Activated B cell treated with CpG ODN at 0.5 μM for 24 hours (primary cell): ENCODE data around the gene SIGLEC12. TPM values are rescaled to one million over a fixed set of nuclear protein-coding genes. Genes with fewer than 3 reads are reported as not detected.
"Not testable (repeated sequence)": the region's sequence is repeated elsewhere in the genome, so short reads cannot be mapped to it uniquely, and the experiment has no call there.

ENCODE experiments used
- ATAC-seq: fragments of 200-7000 bp; cut with Tn5 transposase; one replicate; pipeline ENCODE4 v1.10.0; 2021; ENCODE audit warnings: low read depth, mild to moderate bottlenecking, moderate library complexity
- CTCF ChIA-PET: fragments of 350-600 bp; sonication (Branson Sonifier 250); formaldehyde crosslinking; loops from one replicate; lab custom pipeline; 2021; ENCODE audit warnings: antibody characterized with exemption; lab: Charles Lee
- POLR2A ChIA-PET: fragments of 350-600 bp; sonication (Branson Sonifier 250); formaldehyde crosslinking; loops from one replicate; lab custom pipeline; 2021; ENCODE audit warnings: antibody characterized with exemption; lab: Charles Lee
- DNase-seq: peaks from one replicate; pipeline ENCODE4 v3.0.0; 2022
- H3K27ac Mint-ChIP-seq: one replicate; pipeline ENCODE4 v1.8.0; 2020; ENCODE audit warnings: mixed read lengths
- H3K27me3 Mint-ChIP-seq: one replicate; pipeline ENCODE4 v1.8.0; 2021; ENCODE audit warnings: mixed read lengths
- H3K36me3 Mint-ChIP-seq: one replicate; pipeline ENCODE4 v1.8.0; 2021; ENCODE audit warnings: low read depth, mixed read lengths
- H3K4me1 Mint-ChIP-seq: one replicate; pipeline ENCODE4 v1.8.0; 2021; ENCODE audit warnings: mixed read lengths
- H3K4me3 Mint-ChIP-seq: one replicate; pipeline ENCODE4 v1.8.0; 2020; ENCODE audit warnings: mild to moderate bottlenecking, mixed read lengths
- H3K9me3 Mint-ChIP-seq: one replicate; pipeline ENCODE4 v1.8.0; 2020; ENCODE audit warnings: mixed read lengths
- intact Hi-C: fragments of 100-400 bp; cut with micrococcal nuclease; formaldehyde crosslinking; loops from one replicate; pipeline ENCODE4 v1.15.1; 2024
- total RNA-seq: library from RNA; stranded (reverse); gene quantifications from 2 replicates; pipeline ENCODE4 v1.2.3, GENCODE V29; 2022
- TF ChIP-seq, protein P1 (sequence below): fragments of 200-600 bp; IDR thresholded peaks from one replicate; pipeline ENCODE4 v1.8.0; 2022; ENCODE audit warnings: antibody characterized with exemption, mild to moderate bottlenecking

Gene SIGLEC12
- total RNA-seq, 1 donor from 2014 or later = not detected

DNA sequence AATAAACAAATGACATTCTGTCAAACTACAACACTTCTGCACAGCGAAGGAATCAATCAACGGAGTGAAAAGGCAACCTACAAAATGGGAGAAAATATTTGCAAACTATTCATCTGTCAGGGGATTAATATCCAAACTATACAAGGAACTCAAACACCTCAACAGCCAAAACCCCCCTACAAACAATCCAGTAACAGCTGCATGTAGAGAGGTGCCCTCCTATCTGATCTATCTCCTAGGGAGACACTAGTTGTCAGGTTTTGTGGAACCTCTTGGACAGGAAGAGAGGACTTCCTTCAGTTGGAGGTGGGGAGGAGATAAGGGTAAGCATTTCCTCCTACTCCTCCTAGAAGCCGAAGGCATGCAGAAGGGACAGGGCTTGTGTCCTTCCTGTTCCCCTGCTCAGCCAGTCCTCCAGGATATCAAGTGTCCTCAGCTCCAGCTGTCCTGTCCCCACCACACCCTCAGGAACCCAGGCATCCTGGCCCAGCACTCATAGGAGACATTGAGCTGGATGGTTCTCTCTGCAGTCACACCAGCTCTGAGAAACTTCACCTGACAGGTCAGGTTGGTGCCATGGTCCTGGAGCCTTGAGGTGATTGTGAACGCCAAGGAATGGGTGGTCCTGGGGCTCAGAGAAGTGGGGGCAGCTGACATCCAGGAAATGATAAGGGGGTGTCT is 33.6 kb downstream of the SIGLEC12 start:
- DNase-seq (no peak), ATAC-seq (no peak)
- no peak overlapping the region for H3K27ac Mint-ChIP-seq
- CTCF ChIA-PET = interaction anchor here (1.2 to 11.8 kb wide), 2 partner anchors 10 to 190 kb away, joined by 3 to 414 read pairs; partner anchors contain the start of gene CEACAM18
- H3K4me3 Mint-ChIP-seq = no peak overlapping the region
- intact Hi-C loops = no loop called here
- POLR2A ChIA-PET = no interaction called here
- H3K4me1 Mint-ChIP-seq = peaks cover 3% of the 10 kb centered on the region
- peaks cover 29% of the 10 kb centered on the region for H3K27me3 Mint-ChIP-seq
- TF ChIP-seq, protein P1, sequence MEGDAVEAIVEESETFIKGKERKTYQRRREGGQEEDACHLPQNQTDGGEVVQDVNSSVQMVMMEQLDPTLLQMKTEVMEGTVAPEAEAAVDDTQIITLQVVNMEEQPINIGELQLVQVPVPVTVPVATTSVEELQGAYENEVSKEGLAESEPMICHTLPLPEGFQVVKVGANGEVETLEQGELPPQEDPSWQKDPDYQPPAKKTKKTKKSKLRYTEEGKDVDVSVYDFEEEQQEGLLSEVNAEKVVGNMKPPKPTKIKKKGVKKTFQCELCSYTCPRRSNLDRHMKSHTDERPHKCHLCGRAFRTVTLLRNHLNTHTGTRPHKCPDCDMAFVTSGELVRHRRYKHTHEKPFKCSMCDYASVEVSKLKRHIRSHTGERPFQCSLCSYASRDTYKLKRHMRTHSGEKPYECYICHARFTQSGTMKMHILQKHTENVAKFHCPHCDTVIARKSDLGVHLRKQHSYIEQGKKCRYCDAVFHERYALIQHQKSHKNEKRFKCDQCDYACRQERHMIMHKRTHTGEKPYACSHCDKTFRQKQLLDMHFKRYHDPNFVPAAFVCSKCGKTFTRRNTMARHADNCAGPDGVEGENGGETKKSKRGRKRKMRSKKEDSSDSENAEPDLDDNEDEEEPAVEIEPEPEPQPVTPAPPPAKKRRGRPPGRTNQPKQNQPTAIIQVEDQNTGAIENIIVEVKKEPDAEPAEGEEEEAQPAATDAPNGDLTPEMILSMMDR = no peak
- no peaks in the 10 kb centered on the region for H3K36me3 Mint-ChIP-seq
- H3K9me3 Mint-ChIP-seq = no peaks in the 10 kb centered on the region

DNA sequence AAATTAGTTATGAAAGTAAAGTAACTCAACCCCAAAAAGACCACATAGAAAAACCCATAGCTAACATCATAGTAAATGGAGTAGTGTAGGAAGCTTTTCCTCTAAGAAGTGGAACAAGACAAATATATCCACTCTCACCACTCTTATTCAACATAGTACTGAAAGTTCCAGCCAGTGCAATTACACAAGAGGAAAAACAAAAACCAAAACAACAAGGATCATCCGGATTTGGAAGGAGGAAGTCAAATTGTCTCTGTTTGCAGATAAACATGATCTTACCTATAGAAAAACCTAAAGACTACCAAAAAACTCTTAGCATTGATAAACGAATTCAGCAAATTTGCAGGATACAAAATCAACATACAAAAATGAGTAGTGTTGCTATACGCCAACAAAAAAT is 34.9 kb downstream of the SIGLEC12 start:
- H3K9me3 Mint-ChIP-seq = no peaks in the 10 kb centered on the region
- TF ChIP-seq, protein P1 = no peak
- ChIA-PET POLR2A (no interaction called here), CTCF (interaction anchor here (11.8 kb wide), 1 partner anchor 192 kb away, joined by 414 read pairs; no protein-coding TSS in a partner anchor)
- intact Hi-C loops = no loop called here
- no peaks in the 10 kb centered on the region for H3K36me3 Mint-ChIP-seq
- H3K27ac Mint-ChIP-seq = no peak overlapping the region
- H3K27me3 Mint-ChIP-seq = peaks cover 34% of the 10 kb centered on the region
- DNase-seq (no peak), ATAC-seq (no peak)
- no peak overlapping the region for H3K4me3 Mint-ChIP-seq
- H3K4me1 Mint-ChIP-seq = no peaks in the 10 kb centered on the region

DNA sequence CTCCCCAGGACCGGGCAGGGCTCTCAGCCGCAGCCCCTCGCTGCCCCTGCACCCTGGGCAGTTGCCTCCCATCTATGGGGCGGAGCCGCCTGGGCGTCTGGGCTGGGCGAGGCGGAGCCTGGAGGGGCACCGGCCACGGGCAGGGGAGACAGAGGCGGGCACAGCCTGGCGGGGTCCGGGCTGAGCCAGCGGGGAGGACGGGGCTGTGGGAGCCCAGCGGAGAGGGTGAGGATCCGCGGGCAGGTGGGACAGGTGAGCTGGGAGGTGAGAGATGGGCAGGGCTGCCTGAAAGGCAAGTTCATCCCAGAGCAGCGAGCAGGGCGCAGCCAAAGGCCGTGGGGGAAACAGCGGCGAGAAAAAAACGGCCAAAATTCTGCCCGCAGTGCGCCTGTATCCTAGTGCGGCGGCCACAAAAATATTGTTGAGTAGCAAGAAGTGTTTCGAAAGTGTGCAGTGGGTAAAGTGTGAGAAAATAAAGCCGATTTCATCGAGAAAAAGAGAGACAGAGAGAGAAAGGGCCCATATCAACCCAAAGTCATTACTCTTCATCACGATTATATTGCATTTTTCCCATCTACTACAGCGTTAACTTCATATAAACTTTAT is 37.5 kb downstream of the SIGLEC12 start:
- H3K27ac Mint-ChIP-seq, POLR2A ChIA-PET, CTCF ChIA-PET, H3K36me3 Mint-ChIP-seq, intact Hi-C loops, ATAC-seq, H3K4me3 Mint-ChIP-seq, DNase-seq, H3K9me3 Mint-ChIP-seq, H3K4me1 Mint-ChIP-seq: not testable (repeated sequence)
- peaks cover 36% of the 10 kb centered on the region for H3K27me3 Mint-ChIP-seq

DNA sequence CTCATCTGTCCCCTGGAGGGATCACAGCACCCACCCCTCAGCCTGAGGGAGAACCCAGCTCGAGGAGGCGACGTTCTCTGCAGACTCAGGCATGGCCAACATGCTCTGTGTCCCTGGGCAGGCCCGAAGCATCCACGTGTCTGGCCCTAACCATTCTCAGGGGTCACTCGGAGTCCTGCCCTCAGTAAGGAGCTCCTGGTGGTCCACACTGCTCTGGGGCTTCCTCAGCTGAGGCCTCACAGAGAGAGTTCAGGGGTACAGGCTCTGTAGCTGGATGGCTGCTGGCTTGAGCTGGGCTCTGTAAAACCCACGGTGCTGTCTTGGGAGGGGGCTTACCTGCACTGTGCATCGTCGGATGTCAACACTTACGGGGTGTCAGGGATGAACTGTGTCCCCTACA is 38.9 kb downstream of the SIGLEC12 start:
- no peaks in the 10 kb centered on the region for H3K9me3 Mint-ChIP-seq
- TF ChIP-seq, protein P1 = no peak
- intact Hi-C loops = no loop called here
- no peak overlapping the region for H3K27ac Mint-ChIP-seq
- ChIA-PET POLR2A (no interaction called here), CTCF (no interaction called here)
- no peak overlapping the region for H3K4me3 Mint-ChIP-seq
- no peaks in the 10 kb centered on the region for H3K36me3 Mint-ChIP-seq
- peaks cover 36% of the 10 kb centered on the region for H3K27me3 Mint-ChIP-seq
- ATAC-seq (no peak), DNase-seq (no peak)
- no peaks in the 10 kb centered on the region for H3K4me1 Mint-ChIP-seq

DNA sequence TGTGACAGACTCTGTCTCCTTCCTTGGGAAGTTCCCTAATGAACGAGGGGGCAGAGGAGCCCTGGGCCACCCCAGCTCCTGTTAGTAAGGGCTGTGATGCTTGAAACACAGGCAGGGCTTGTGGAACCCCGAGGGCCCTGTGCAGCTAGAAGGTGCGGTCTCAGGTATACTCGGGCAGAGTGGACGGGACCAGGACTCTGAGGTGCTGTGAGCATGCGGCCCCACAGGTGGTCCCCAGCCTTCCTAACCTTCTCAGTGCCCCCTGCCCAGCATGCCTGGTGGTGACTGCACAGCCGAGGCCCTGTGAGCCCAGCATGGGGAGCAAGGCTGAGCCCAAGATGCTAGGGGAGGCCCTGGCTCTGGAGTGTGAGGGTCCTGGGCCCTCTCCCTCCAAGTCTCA is 39.3 kb downstream of the SIGLEC12 start:
- no peak for ATAC-seq
- Mint-ChIP-seq H3K27ac (no peak overlapping the region), H3K36me3 (no peaks in the 10 kb centered on the region), H3K9me3 (no peaks in the 10 kb centered on the region), H3K27me3 (peaks cover 36% of the 10 kb centered on the region), H3K4me3 (no peak overlapping the region), H3K4me1 (no peaks in the 10 kb centered on the region)
- no peak for DNase-seq
- intact Hi-C loops = no loop called here
- ChIA-PET POLR2A (no interaction called here), CTCF (no interaction called here)
- TF ChIP-seq, protein P1 = no peak
